IPS-18c (cell line): ENCODE measurements around the gene NRXN3.
"Not testable (repeated sequence)": the region's sequence is repeated elsewhere in the genome, so short reads cannot be mapped to it uniquely, and the experiment has no call there.

Experiments used
- H3K4me3 ChIP-seq: 2 replicates; pipeline ENCODE4 v1.7.0; 2013; ENCODE audit warnings: low read depth, mild to moderate bottlenecking, low read length, moderate library complexity; ENCODE audit not compliant: insufficient read depth
- H3K9me3 ChIP-seq: one replicate; pipeline ENCODE4 v1.6.1; 2013; ENCODE audit warnings: mild to moderate bottlenecking, low read length, moderate library complexity; ENCODE audit not compliant: control insufficient read depth, insufficient read depth

Gene NRXN3

GRCh38 chr14:79064214-79064613 is 894.0 kb downstream of the NRXN3 start:
- no peak overlapping the region for H3K4me3 ChIP-seq
- no peaks in the 10 kb centered on the region for H3K9me3 ChIP-seq

- Histone ChIP-seq H3K9me3 (no peaks in the 10 kb centered on the region), H3K4me3 (no peak overlapping the region)
Observed at GRCh38 chr14:79074510-79074909, 904.3 kb downstream of the NRXN3 start.

GRCh38 chr14:79076428-79076827 is 906.3 kb downstream of the NRXN3 start:
- Histone ChIP-seq H3K9me3 (no peaks in the 10 kb centered on the region), H3K4me3 (no peak overlapping the region)

GRCh38 chr14:79077096-79077495 is 906.9 kb downstream of the NRXN3 start:
- Histone ChIP-seq H3K4me3 (no peak overlapping the region), H3K9me3 (no peaks in the 10 kb centered on the region)

GRCh38 chr14:79080040-79080439 is 909.9 kb downstream of the NRXN3 start:
- Histone ChIP-seq H3K4me3 (no peak overlapping the region), H3K9me3 (no peaks in the 10 kb centered on the region)

GRCh38 chr14:79082883-79083282 is 912.7 kb downstream of the NRXN3 start:
- no peaks in the 10 kb centered on the region for H3K9me3 ChIP-seq
- no peak overlapping the region for H3K4me3 ChIP-seq

- H3K9me3 ChIP-seq, result no peaks in the 10 kb centered on the region
- no peak overlapping the region for H3K4me3 ChIP-seq
Observed at GRCh38 chr14:79083356-79083755, 913.2 kb downstream of the NRXN3 start.

GRCh38 chr14:79084861-79085260 is 914.7 kb downstream of the NRXN3 start:
- no peaks in the 10 kb centered on the region for H3K9me3 ChIP-seq
- no peak overlapping the region for H3K4me3 ChIP-seq

GRCh38 chr14:79089576-79089975 is 919.4 kb downstream of the NRXN3 start:
- Histone ChIP-seq H3K4me3 (no peak overlapping the region), H3K9me3 (no peaks in the 10 kb centered on the region)

GRCh38 chr14:79090641-79091180 is 920.5 kb downstream of the NRXN3 start:
- Histone ChIP-seq H3K4me3 (no peak overlapping the region), H3K9me3 (no peaks in the 10 kb centered on the region)

GRCh38 chr14:79091381-79091963 is 921.3 kb downstream of the NRXN3 start:
- Histone ChIP-seq H3K4me3 (no peak overlapping the region), H3K9me3 (no peaks in the 10 kb centered on the region)

- no peaks in the 10 kb centered on the region for H3K9me3 ChIP-seq
Observed at GRCh38 chr14:79093531-79093930, 923.4 kb downstream of the NRXN3 start.

GRCh38 chr14:79094951-79095350 is 924.8 kb downstream of the NRXN3 start:
- Histone ChIP-seq H3K9me3 (no peaks in the 10 kb centered on the region), H3K4me3 (no peak overlapping the region)

More at GRCh38 chr14:79093531-79093930, 923.4 kb downstream of the NRXN3 start:
- no peak overlapping the region for H3K4me3 ChIP-seq

- H3K9me3 ChIP-seq, result no peaks in the 10 kb centered on the region
- no peak overlapping the region for H3K4me3 ChIP-seq
Observed at GRCh38 chr14:79096811-79097210, 926.6 kb downstream of the NRXN3 start.

GRCh38 chr14:79098324-79098723 is 928.2 kb downstream of the NRXN3 start:
- Histone ChIP-seq H3K4me3 (no peak overlapping the region), H3K9me3 (no peaks in the 10 kb centered on the region)

- Histone ChIP-seq H3K9me3 (no peaks in the 10 kb centered on the region), H3K4me3 (no peak overlapping the region)
Observed at GRCh38 chr14:79100578-79100977, 930.4 kb downstream of the NRXN3 start.

- no peak overlapping the region for H3K4me3 ChIP-seq
- no peaks in the 10 kb centered on the region for H3K9me3 ChIP-seq
Observed at GRCh38 chr14:79101388-79101787, 931.2 kb downstream of the NRXN3 start.

GRCh38 chr14:79103764-79104163 is 933.6 kb downstream of the NRXN3 start:
- no peak overlapping the region for H3K4me3 ChIP-seq
- H3K9me3 ChIP-seq, result no peaks in the 10 kb centered on the region

- H3K4me3 ChIP-seq, H3K9me3 ChIP-seq: not testable (repeated sequence)
Observed at GRCh38 chr14:79110564-79110963, 940.4 kb downstream of the NRXN3 start.
